HS-27A (cell line): ENCODE results near the gene CNPY1.
"Not testable (repeated sequence)": the region's sequence is repeated elsewhere in the genome, so short reads cannot be mapped to it uniquely, and the experiment has no call there.

ENCODE experiments used
- DNase-seq: peaks from one replicate; pipeline ENCODE4 v3.0.0-alpha.2; 2012; ENCODE audit warnings: low read depth, missing footprints

The CNPY1 gene

GRCh38 chr7:155578016-155578415 lies 31.7 kb upstream of the CNPY1 start:
- no peak for DNase-seq

- no peak for DNase-seq
Measured at GRCh38 chr7:155577509-155577905, 31.1 kb upstream of the CNPY1 start.

GRCh38 chr7:155576900-155577508 lies 30.6 kb upstream of the CNPY1 start:
- no peak for DNase-seq

GRCh38 chr7:155576416-155576815 lies 30.1 kb upstream of the CNPY1 start:
- no peak for DNase-seq

GRCh38 chr7:155574556-155575290 lies 28.4 kb upstream of the CNPY1 start:
- no peak for DNase-seq

GRCh38 chr7:155571581-155572345 lies 25.4 kb upstream of the CNPY1 start:
- no peak for DNase-seq

GRCh38 chr7:155570991-155571390 lies 24.6 kb upstream of the CNPY1 start:
- DNase-seq, result no peak

GRCh38 chr7:155570171-155570958 lies 24.0 kb upstream of the CNPY1 start:
- DNase-seq, result no peak

GRCh38 chr7:155569681-155570080 lies 23.3 kb upstream of the CNPY1 start:
- DNase-seq, result no peak

GRCh38 chr7:155568842-155569494 lies 22.6 kb upstream of the CNPY1 start:
- DNase-seq, result no peak

GRCh38 chr7:155568333-155568660 lies 21.9 kb upstream of the CNPY1 start:
- DNase-seq, result no peak

GRCh38 chr7:155567646-155568332 lies 21.4 kb upstream of the CNPY1 start:
- DNase-seq, result no peak

GRCh38 chr7:155566011-155566836 lies 19.9 kb upstream of the CNPY1 start:
- no peak for DNase-seq

GRCh38 chr7:155565596-155565995 lies 19.2 kb upstream of the CNPY1 start:
- no peak for DNase-seq

- DNase-seq, result not testable (repeated sequence)
Measured at GRCh38 chr7:155562976-155563375, 16.6 kb upstream of the CNPY1 start.

- DNase-seq, result no peak
Measured at GRCh38 chr7:155562106-155562505, 15.7 kb upstream of the CNPY1 start.

GRCh38 chr7:155560982-155561686 lies 14.8 kb upstream of the CNPY1 start:
- DNase-seq, result no peak

- no peak for DNase-seq
Measured at GRCh38 chr7:155560196-155560885, 14.0 kb upstream of the CNPY1 start.

- no peak for DNase-seq
Measured at GRCh38 chr7:155559519-155560108, 13.3 kb upstream of the CNPY1 start.
